GM12878 (cell line): ENCODE measurements around the gene DALRD3. TPM values are rescaled to one million over a fixed set of nuclear protein-coding genes. Genes with fewer than 3 reads are reported as not detected.

Experiments used
- ATAC-seq: fragments of 200-7000 bp; cut with Tn5 transposase; 3 replicates; pipeline ENCODE4 v1.9.1; 2020; ENCODE audit warnings: mild to moderate bottlenecking, moderate library complexity
- BruUV-seq: library from RNA; stranded (reverse); fragments of 400-500 nt; replicated peaks from 2 replicates; lab custom pipeline; 2021; lab: Mats Ljungman, UMichigan
- CTCF ChIA-PET: fragments of 300-600 bp; sonication (Branson Sonifier 250); formaldehyde crosslinking; extraction: SDS; loops from one replicate; lab custom pipeline; 2021; ENCODE audit warnings: inconsistent platforms; lab: Yijun Ruan, JAX
- POLR2A ChIA-PET: fragments of 350-600 bp; formaldehyde crosslinking; extraction: SDS; loops from one replicate; lab custom pipeline; 2021; ENCODE audit warnings: inconsistent platforms; lab: Charles Lee
- RAD21 ChIA-PET: fragments of 300-600 bp; sonication (Branson Sonifier 250); formaldehyde crosslinking; loops from one replicate; lab custom pipeline; 2023; ENCODE audit warnings: antibody characterized with exemption; ENCODE audit not compliant: unreplicated experiment; lab: Charles Lee
- SMC1A ChIA-PET: fragments of 300-600 bp; sonication (Branson Sonifier 250); formaldehyde crosslinking; loops from one replicate; lab custom pipeline; 2023; ENCODE audit not compliant: unreplicated experiment, uncharacterized antibody; lab: Charles Lee
- DNase-seq: peaks from one replicate; pipeline ENCODE4 v3.0.0-alpha.2; 2011; ENCODE audit warnings: low read depth, low spot score
- FAIRE-seq: peaks from 3 replicates; lab custom pipeline; 2011; peaks lifted over from hg19 to GRCh38; lab: Jason Lieb, UNC
- H2AFZ ChIP-seq: 2 replicates; pipeline ENCODE4 v1.6.0; 2011; ENCODE audit warnings: low read depth, low read length, control low read depth; ENCODE audit not compliant: control insufficient read depth
- H3K27ac ChIP-seq: 2 replicates; pipeline ENCODE4 v1.5.1; 2011; ENCODE audit warnings: control low read depth; ENCODE audit not compliant: control insufficient read depth, insufficient read depth
- H3K27me3 ChIP-seq, 2 experiments: replicated peaks in 1 of 2; 2 replicates each; pipeline versions ENCODE4 v1.6.0 to v1.6.1; 2011; ENCODE audit warnings: low read length in 1 of 2; ENCODE audit not compliant: control insufficient read depth in 2 of 2, insufficient read depth in 2 of 2
- H3K36me3 ChIP-seq, 2 experiments: 2 replicates each; pipeline ENCODE4 v1.5.1; 2011; ENCODE audit warnings: low read length in 1 of 2; ENCODE audit not compliant: control insufficient read depth in 2 of 2, insufficient read depth in 2 of 2
- H3K4me1 ChIP-seq: 2 replicates; pipeline ENCODE4 v1.6.1; 2011; ENCODE audit warnings: mild to moderate bottlenecking, low read length, moderate library complexity, mixed read lengths; ENCODE audit not compliant: control insufficient read depth, insufficient read depth
- H3K4me2 ChIP-seq: 2 replicates; pipeline ENCODE4 v1.6.0; 2011; ENCODE audit warnings: control low read depth; ENCODE audit not compliant: control insufficient read depth, insufficient read depth
- H3K4me3 ChIP-seq: fragments of 200-600 bp; sonication (generic); 2 replicates; pipeline ENCODE4 v1.5.1; 2016
- H3K79me2 ChIP-seq: 2 replicates; pipeline ENCODE4 v1.6.0; 2011; ENCODE audit warnings: low read length; ENCODE audit not compliant: control insufficient read depth, insufficient read depth
- H3K9ac ChIP-seq: 2 replicates; pipeline ENCODE4 v1.8.0; 2011; ENCODE audit warnings: low read length, control low read depth, mixed read lengths; ENCODE audit not compliant: control insufficient read depth, insufficient read depth
- H3K9me3 ChIP-seq: replicated peaks from 3 replicates; pipeline ENCODE4 v1.5.1; 2011; ENCODE audit warnings: mild to moderate bottlenecking, low read length; ENCODE audit not compliant: control insufficient read depth, insufficient read depth
- H4K20me1 ChIP-seq: 2 replicates; pipeline ENCODE4 v1.6.0; 2011; ENCODE audit not compliant: control insufficient read depth, insufficient read depth
- BCL11A ChIP-seq: IDR thresholded peaks from 2 replicates; pipeline ENCODE4 v1.6.1; 2011; ENCODE audit warnings: low read depth, low read length
- ETV6 ChIP-seq, 2 experiments: fragments of 450-650 bp in 1 of 2; IDR thresholded peaks in 1 of 2; conservative IDR thresholded peaks in 1 of 2; 2 replicates each; pipeline ENCODE4 v1.6.1; 2014; ENCODE audit warnings: antibody characterized with exemption in 1 of 2, borderline replicate concordance in 1 of 2, low read depth in 1 of 2, mild to moderate bottlenecking in 1 of 2, moderate library complexity in 1 of 2
- NR2C2 ChIP-seq: IDR thresholded peaks from 2 replicates; pipeline ENCODE4 v1.6.1; 2011; ENCODE audit warnings: borderline replicate concordance, low read depth; ENCODE audit not compliant: control insufficient read depth, insufficient read length
- NRF1 ChIP-seq: conservative IDR thresholded peaks from 2 replicates; pipeline ENCODE4 v1.6.1; 2011; ENCODE audit warnings: mild to moderate bottlenecking, low read depth, low read length, improper control_type of control experiment
- POLR2A ChIP-seq: IDR thresholded peaks from 2 replicates; pipeline ENCODE4 v1.6.1; 2011; ENCODE audit warnings: low read depth, mild to moderate bottlenecking, low read length
- POLR2AphosphoS2 ChIP-seq: IDR thresholded peaks from 2 replicates; pipeline ENCODE4 v1.6.1; 2011; ENCODE audit warnings: low read depth, mild to moderate bottlenecking, low read length, improper control_type of control experiment, moderate library complexity
- POLR2AphosphoS5 ChIP-seq: IDR thresholded peaks from 2 replicates; pipeline ENCODE4 v1.6.1; 2011; ENCODE audit warnings: mild to moderate bottlenecking, low read length, inconsistent platforms
- SP1 ChIP-seq: IDR thresholded peaks from one replicate; pipeline ENCODE4 v1.6.1; 2011; ENCODE audit warnings: low read depth, low read length
- SRF ChIP-seq, 2 experiments: IDR thresholded peaks; 2 replicates each; pipeline ENCODE4 v1.6.1; 2011; ENCODE audit warnings: low read depth in 2 of 2, low read length in 2 of 2, mild to moderate bottlenecking in 1 of 2, moderate library complexity in 1 of 2
- TCF3 ChIP-seq: IDR thresholded peaks from 2 replicates; pipeline ENCODE4 v1.6.1; 2012; ENCODE audit warnings: low read depth, mild to moderate bottlenecking, low read length, borderline replicate concordance; ENCODE audit not compliant: insufficient read depth
- ZBED1 ChIP-seq: IDR thresholded peaks from 2 replicates; pipeline ENCODE4 v1.6.1; 2016; ENCODE audit warnings: borderline replicate concordance
- WGBS: methylation state at CpG from one replicate; pipeline ENCODE4 v1.1.6; 2016; ENCODE audit warnings: low lambda C conversion rate; ENCODE audit not compliant: insufficient replicate concordance, insufficient coverage; ENCODE audit errors: missing lambda C conversion rate; 5-methylcytosine and 5-hydroxymethylcytosine counted together
- in situ Hi-C: fragments of 300-500 bp; cut with MboI; formaldehyde crosslinking; loops from 9 replicates; pipeline ENCODE4 v1.14.3; 2018; ENCODE audit warnings: mixed read lengths
- intact Hi-C: fragments of 100-400 bp; cut with micrococcal nuclease; formaldehyde crosslinking; loops from one replicate; pipeline ENCODE4 v1.14.2; 2022; ENCODE audit not compliant: unreplicated experiment
- polyA plus RNA-seq, 11 experiments: library from polyadenylated mRNA; depleted of rRNA in 4 of 11; unstranded in 6 of 11; stranded (reverse) in 5 of 11; fragments of >200 nt; fragmentation: Nextera tagmentation in 4 of 11; fragmentation: Illumina TruSeq in 1 of 11; extraction: Ambion mirVana in 4 of 11; extraction: Trizol in 1 of 11; gene quantifications; 1 replicate in 1 of 11; 2 replicates in 10 of 11; pipeline versions ENCODE4 v1.2.1 to v1.2.3, GENCODE V29; 2011 to 2016; ENCODE audit warnings: inconsistent platforms in 2 of 11, missing spikeins in 2 of 11, low read depth in 1 of 11
- total RNA-seq, 4 experiments: library from RNA; depleted of rRNA in 3 of 4; stranded (reverse); fragments of >200 nt in 3 of 4; fragmentation: Illumina TruSeq in 1 of 4; extraction: Trizol in 1 of 4; gene quantifications; 2 replicates each; pipeline versions ENCODE4 v1.2.1 to v1.2.3, GENCODE V29; 2013 to 2021
- TF ChIP-seq, protein P1 (sequence below): fragments of 450-650 bp; IDR thresholded peaks from 2 replicates; pipeline ENCODE4 v1.6.1; 2016; ENCODE audit warnings: mild to moderate bottlenecking
- TF ChIP-seq, protein P2 (sequence below): IDR thresholded peaks from 2 replicates; pipeline ENCODE4 v1.6.1; 2012; ENCODE audit warnings: low read length, inconsistent platforms
- TF ChIP-seq, protein P3 (sequence below): fragments of 450-650 bp; IDR thresholded peaks from 2 replicates; pipeline ENCODE4 v1.6.1; 2017; ENCODE audit warnings: mild to moderate bottlenecking, low read depth, inconsistent platforms; ENCODE audit not compliant: poor library complexity, severe bottlenecking
- TF ChIP-seq, protein P4 (sequence below), 3 experiments: IDR thresholded peaks in 2 of 3; conservative IDR thresholded peaks in 1 of 3; 2 replicates each; pipeline ENCODE4 v1.5.1; 2011; ENCODE audit warnings: low read depth in 3 of 3, low read length in 3 of 3, mild to moderate bottlenecking in 3 of 3, control low read depth in 2 of 3, moderate library complexity in 2 of 3, inconsistent platforms in 1 of 3, mixed read lengths in 1 of 3; ENCODE audit not compliant: control insufficient read depth in 2 of 3, insufficient read depth in 1 of 3; ENCODE audit errors: extremely low read depth in 1 of 3
- TF ChIP-seq, protein P5 (sequence below): IDR thresholded peaks from 2 replicates; pipeline ENCODE4 v1.6.1; 2011; ENCODE audit warnings: borderline replicate concordance, low read depth, mild to moderate bottlenecking, moderate library complexity, mixed read lengths, low read length; ENCODE audit not compliant: insufficient read depth; ENCODE audit errors: extremely low read length

The DALRD3 gene
- total and polyA plus RNA-seq, 10 of the 15 experiments (the other 5 are each of a cell fraction or from before 2014, with no cell fraction given): 10.1 to 28.2 (median 21.6) TPM

DNA sequence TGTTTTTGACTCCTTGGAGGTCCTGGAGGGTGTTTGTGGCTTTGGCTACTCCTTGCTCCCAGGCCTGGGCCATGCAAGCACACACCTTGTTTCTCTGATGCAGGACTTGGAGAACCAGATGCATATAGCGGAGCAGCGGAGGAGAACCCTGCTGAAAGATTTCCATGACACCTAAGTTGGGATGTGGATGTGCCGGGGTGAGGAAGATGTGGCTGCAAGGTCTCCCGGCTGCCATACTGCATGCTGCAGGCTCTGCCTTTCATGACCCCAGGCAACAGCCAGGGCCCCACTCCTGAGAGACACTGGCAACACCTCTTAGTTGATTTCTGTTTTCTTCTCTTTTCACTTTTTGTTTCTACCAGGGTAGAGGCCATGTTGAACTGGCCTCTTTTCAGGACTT is 35.3 kb downstream of the DALRD3 start (continued):
- TF ChIP-seq SRF (IDR thresholded peaks at IDR 0.05; ENCODE audit: low read depth in 2 of 2, low read length in 2 of 2) (no peak), SP1 (no peak)

DNA sequence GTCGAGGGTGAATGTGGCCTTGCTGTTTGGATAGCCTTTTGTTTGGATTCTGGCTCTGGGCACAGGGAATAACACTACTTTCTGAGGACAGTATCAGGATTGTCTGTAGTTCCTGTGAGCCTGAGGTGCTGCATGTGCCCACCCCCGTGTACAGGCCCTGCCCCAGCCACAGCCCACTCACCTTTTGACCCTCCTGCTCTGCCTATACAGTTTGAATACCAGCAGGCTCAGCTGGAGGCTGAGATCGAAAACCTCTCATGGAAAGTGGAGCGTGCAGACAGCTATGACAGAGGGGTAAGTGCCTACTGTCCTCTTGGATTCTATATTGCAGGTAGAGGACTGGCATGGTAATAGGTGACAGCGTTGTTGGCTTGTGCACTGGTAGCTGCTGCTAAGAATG is 35.7 kb downstream of the DALRD3 start:
- 80% methylated on average over 5 of the region's 5 CpGs for WGBS
- no peak overlapping the region for H3K4me2 ChIP-seq
- CTCF ChIA-PET: no interaction called here
- H3K9me3 ChIP-seq: no peaks in the 10 kb centered on the region
- H3K4me3 ChIP-seq: no peak overlapping the region
- RAD21 ChIA-PET: no interaction called here
- H3K27me3 ChIP-seq: no peaks in the 10 kb centered on the region
- H2AFZ ChIP-seq: no peak overlapping the region
- BruUV-seq: no TSS peak
- no peaks in the 10 kb centered on the region for H3K4me1 ChIP-seq
- FAIRE-seq: no peak
- POLR2A ChIA-PET: no interaction called here
- H3K27ac ChIP-seq: no peak overlapping the region
- in situ Hi-C loops: no loop called here
- no peak for ATAC-seq
- SMC1A ChIA-PET: no interaction called here
- no peaks in the 10 kb centered on the region for H3K79me2 ChIP-seq
- no peak overlapping the region for H3K9ac ChIP-seq
- no peaks in the 10 kb centered on the region for H4K20me1 ChIP-seq
- intact Hi-C loops: no loop called here
- DNase-seq: no peak
- peaks cover 27% of the 10 kb centered on the region in 2 experiments for H3K36me3 ChIP-seq
- no peak for TF ChIP-seq NRF1
- TF ChIP-seq, protein P1, sequence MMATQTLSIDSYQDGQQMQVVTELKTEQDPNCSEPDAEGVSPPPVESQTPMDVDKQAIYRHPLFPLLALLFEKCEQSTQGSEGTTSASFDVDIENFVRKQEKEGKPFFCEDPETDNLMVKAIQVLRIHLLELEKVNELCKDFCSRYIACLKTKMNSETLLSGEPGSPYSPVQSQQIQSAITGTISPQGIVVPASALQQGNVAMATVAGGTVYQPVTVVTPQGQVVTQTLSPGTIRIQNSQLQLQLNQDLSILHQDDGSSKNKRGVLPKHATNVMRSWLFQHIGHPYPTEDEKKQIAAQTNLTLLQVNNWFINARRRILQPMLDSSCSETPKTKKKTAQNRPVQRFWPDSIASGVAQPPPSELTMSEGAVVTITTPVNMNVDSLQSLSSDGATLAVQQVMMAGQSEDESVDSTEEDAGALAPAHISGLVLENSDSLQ: no peak
- TF ChIP-seq NR2C2: no peak
- no peak for TF ChIP-seq POLR2A
- TF ChIP-seq, protein P2, sequence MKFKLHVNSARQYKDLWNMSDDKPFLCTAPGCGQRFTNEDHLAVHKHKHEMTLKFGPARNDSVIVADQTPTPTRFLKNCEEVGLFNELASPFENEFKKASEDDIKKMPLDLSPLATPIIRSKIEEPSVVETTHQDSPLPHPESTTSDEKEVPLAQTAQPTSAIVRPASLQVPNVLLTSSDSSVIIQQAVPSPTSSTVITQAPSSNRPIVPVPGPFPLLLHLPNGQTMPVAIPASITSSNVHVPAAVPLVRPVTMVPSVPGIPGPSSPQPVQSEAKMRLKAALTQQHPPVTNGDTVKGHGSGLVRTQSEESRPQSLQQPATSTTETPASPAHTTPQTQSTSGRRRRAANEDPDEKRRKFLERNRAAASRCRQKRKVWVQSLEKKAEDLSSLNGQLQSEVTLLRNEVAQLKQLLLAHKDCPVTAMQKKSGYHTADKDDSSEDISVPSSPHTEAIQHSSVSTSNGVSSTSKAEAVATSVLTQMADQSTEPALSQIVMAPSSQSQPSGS: no peak
- TF ChIP-seq, protein P3, sequence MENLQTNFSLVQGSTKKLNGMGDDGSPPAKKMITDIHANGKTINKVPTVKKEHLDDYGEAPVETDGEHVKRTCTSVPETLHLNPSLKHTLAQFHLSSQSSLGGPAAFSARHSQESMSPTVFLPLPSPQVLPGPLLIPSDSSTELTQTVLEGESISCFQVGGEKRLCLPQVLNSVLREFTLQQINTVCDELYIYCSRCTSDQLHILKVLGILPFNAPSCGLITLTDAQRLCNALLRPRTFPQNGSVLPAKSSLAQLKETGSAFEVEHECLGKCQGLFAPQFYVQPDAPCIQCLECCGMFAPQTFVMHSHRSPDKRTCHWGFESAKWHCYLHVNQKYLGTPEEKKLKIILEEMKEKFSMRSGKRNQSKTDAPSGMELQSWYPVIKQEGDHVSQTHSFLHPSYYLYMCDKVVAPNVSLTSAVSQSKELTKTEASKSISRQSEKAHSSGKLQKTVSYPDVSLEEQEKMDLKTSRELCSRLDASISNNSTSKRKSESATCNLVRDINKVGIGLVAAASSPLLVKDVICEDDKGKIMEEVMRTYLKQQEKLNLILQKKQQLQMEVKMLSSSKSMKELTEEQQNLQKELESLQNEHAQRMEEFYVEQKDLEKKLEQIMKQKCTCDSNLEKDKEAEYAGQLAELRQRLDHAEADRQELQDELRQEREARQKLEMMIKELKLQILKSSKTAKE: no peak
- no peak for TF ChIP-seq BCL11A
- TF ChIP-seq POLR2AphosphoS5: no peak
- no peak for TF ChIP-seq ZBED1
- TF ChIP-seq ETV6 (conservative IDR thresholded peaks at IDR 0.05 in 1 of 2, IDR thresholded peaks at IDR 0.05 in 1 of 2; ENCODE audit: borderline replicate concordance in 1 of 2, low read depth in 1 of 2): no peak
- TF ChIP-seq, protein P4, sequence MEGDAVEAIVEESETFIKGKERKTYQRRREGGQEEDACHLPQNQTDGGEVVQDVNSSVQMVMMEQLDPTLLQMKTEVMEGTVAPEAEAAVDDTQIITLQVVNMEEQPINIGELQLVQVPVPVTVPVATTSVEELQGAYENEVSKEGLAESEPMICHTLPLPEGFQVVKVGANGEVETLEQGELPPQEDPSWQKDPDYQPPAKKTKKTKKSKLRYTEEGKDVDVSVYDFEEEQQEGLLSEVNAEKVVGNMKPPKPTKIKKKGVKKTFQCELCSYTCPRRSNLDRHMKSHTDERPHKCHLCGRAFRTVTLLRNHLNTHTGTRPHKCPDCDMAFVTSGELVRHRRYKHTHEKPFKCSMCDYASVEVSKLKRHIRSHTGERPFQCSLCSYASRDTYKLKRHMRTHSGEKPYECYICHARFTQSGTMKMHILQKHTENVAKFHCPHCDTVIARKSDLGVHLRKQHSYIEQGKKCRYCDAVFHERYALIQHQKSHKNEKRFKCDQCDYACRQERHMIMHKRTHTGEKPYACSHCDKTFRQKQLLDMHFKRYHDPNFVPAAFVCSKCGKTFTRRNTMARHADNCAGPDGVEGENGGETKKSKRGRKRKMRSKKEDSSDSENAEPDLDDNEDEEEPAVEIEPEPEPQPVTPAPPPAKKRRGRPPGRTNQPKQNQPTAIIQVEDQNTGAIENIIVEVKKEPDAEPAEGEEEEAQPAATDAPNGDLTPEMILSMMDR (IDR thresholded peaks at IDR 0.05 in 2 of 3, conservative IDR thresholded peaks at IDR 0.05 in 1 of 3; ENCODE audit: control insufficient read depth in 2 of 3, extremely low read depth in 1 of 3, insufficient read depth in 1 of 3, low read depth in 3 of 3, low read length in 3 of 3): no peak
- TF ChIP-seq TCF3: no peak
- no peak for TF ChIP-seq POLR2AphosphoS2
- TF ChIP-seq, protein P5, sequence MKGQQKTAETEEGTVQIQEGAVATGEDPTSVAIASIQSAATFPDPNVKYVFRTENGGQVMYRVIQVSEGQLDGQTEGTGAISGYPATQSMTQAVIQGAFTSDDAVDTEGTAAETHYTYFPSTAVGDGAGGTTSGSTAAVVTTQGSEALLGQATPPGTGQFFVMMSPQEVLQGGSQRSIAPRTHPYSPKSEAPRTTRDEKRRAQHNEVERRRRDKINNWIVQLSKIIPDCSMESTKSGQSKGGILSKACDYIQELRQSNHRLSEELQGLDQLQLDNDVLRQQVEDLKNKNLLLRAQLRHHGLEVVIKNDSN: no peak
